Stimulated activated CD4-positive, alpha-beta T cell treated with anti-CD3 and anti-CD28 coated beads, Interleukin-15, amount 100 ng/mL, for 48 hours (primary cell): ENCODE measurements around the gene NUP133.

Experiments used
- DNase-seq, 2 donors: peaks; one replicate each; pipeline ENCODE4 v3.0.0-alpha.2; 2020; ENCODE audit warnings: low read depth in 2 of 2

NUP133 gene

GRCh38 chr1:229452956-229453801 lies 55.0 kb downstream of the NUP133 start:
- DNase-seq = no peak

DNA sequence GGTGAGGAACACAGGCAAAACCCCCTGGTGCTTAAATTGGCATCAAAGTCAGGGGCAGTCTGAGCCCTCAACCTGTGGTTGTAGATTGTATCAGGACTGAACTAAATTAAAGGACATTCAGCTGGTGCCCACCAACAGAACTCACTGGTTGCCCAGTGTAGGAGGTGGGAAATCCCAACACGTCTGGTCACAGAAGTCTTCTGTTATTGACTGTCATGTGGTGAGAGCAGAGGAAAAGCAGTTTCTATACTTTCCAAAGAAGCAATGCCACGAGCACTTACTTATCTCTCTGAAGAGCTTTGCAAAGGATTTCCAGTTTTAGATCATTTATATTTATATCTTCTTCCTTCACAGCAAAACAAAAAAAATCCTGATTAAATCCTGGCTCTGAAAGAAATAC lies 59.3 kb downstream of the NUP133 start:
- no peak for DNase-seq

DNA sequence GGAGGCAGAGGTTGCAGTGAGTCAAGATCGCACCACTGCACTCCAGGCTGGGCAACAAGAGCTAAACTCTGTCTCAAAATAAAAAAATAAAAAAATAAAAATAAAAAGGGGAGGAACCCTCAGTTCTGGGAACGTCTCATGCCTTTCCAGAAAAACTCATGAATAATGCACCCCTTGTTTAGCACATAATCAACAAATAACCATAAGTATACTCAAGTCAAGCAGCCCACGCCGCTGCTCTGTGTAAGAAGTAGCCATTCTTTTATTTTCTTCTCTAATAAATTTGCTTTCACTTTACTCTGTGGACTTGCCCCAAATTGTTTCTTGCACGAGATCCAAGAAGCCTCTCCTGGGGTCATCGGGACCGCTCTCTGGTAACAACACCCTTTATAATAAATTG lies 59.8 kb downstream of the NUP133 start:
- no peak for DNase-seq

DNA sequence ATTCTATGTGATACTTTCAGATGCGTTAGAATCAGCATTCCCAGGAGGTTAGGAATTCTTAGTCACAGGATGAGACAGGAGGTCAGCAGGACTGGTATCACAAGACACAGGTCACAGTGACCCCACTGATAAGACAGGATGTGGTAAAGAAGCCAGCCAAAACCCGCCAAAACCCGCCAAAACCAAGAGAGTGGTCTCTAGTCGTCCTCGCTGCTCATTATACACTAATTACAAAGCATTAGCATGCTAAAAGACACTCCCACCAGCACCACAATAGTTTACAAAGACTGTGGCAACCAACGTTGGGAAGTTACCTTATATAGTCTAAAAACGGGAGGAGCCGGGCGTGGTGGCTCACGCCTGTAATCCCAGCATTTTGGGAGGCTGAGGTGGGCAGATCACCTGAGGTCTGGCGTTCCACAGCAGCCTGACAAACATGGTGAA lies 60.3 kb downstream of the NUP133 start:
- DNase-seq = no peak

- no peak for DNase-seq
These were observed 62.3 kb downstream of the NUP133 start for GRCh38 chr1:229445828-229446227.

- no peak for DNase-seq
These were observed 67.1 kb downstream of the NUP133 start for GRCh38 chr1:229440851-229441537.

- DNase-seq = no peak
These were observed 70.1 kb downstream of the NUP133 start for GRCh38 chr1:229438021-229438420.

DNA sequence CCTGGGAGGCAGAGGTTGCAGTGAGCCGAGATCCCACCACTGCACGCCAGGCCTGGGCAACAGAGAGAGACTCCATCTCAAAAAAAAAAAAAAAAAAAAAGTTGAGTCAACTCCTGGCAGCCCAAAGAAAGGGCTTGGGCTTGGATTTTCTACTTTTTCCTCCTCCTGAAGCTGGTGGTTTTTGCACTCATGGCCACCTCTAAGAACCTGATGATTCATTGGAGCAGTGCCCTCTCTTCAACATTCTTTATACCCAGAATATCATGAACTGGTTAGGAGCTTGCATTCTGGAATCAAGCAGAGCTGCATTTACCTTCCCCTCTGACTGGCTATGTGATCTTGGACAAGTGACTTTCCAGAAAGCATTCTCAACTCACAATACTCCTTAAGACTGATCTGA lies 70.7 kb downstream of the NUP133 start:
- DNase-seq = no peak

GRCh38 chr1:229436201-229436600 lies 71.9 kb downstream of the NUP133 start:
- DNase-seq = no peak

DNA sequence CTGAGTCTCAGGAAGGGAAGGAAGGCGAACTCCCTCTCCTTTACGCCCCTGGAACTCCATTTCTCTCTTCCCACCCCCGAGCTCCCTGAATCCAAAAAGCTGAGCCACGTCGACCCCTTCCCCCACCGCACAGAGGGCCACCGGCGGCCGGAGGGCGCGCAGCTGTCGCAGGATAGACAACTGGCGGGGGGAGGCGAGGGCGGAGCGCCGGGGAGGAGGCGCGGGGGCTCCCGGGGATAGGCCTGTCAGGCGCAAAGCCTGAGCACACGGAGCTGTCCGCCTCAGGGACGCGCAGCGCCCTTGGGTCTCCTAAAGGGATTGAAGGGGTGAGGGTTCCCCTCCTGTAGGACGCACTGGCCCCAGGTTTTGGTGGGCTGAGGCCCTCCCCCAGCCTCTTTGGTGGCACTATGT lies 73.5 kb downstream of the NUP133 start:
- no peak for DNase-seq

- no peak for DNase-seq
These were observed 74.0 kb downstream of the NUP133 start, which contains the start of gene ACTA1 for GRCh38 chr1:229434005-229434640. TSS of gene ACTA1 (minus strand) at chr1:229434094. CDS start at chr1:229433115, 979 bp downstream.

DNA sequence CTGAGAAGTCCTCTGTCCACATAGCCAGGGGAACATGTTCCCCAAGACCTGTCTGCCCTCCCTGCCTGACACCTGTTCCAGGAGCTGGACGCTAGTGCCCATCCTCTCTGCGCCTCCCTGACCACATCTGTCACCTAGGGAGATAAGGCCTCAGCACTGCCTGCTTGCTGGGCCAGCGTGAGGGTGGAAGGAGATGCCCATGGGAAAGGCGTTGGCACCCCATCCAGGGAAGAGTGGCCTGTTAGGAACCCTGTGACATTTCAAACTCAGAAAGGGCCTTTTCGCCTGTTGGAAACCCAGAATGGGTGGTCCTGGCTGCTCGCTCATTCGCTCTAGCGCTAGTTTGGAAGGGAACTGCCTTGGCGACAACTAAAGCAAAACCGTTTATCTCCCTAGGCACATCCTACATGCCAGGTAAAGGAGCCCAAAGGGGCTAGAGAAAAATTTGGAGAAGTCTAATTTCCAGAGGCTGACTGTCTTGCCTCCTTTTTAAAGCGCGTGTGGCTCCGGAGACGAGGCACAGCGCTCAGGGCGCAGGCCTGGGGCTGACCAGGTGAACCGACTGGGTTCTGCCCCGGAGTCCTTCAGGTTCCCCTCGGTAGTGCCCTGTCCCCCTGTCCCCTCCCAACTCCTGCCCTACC lies 74.7 kb downstream of the NUP133 start:
- no peak for DNase-seq

GRCh38 chr1:229432905-229433304 lies 75.2 kb downstream of the NUP133 start:
- DNase-seq = no peak

DNA sequence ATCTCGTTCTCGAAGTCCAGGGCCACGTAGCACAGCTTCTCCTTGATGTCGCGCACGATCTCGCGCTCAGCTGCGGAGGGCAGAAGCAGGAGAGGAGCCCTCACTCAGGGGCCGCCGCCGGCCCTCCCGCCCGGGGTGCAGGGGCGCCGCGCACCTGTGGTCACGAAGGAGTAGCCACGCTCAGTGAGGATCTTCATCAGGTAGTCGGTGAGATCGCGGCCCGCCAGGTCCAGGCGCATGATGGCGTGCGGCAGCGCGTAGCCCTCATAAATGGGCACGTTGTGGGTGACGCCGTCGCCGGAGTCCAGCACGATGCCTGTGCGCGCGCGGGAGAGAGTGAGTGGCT lies 76.1 kb downstream of the NUP133 start:
- no peak for DNase-seq

- DNase-seq = no peak
These were observed 76.6 kb downstream of the NUP133 start for GRCh38 chr1:229431284-229432115.

DNA sequence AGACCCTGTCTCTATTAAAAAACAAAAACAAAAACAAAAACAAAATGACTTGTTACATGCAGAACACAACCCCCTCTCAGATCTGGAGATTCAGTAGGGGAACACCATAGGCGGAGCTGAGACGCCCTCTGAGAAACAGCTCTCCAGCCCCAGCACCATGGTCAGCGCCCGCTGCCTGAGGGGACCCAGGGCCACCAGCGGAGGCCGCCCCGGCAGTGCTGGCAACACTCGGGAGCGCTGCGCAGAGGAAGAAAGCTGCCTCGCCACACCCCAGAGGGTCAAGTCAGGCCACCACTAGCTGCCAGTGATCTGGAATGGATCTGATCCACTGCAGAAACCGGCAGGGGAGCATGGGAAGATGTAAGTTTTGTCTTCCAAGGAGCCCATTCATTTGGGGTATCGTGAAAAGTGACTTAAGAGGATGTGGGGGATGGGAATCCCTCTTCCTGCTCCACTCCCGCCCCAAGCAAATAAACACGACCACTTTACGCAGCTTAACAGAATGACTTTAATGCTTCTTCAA lies 77.3 kb downstream of the NUP133 start:
- DNase-seq = peak in 1 of 2 donors; percentile 30

DNA sequence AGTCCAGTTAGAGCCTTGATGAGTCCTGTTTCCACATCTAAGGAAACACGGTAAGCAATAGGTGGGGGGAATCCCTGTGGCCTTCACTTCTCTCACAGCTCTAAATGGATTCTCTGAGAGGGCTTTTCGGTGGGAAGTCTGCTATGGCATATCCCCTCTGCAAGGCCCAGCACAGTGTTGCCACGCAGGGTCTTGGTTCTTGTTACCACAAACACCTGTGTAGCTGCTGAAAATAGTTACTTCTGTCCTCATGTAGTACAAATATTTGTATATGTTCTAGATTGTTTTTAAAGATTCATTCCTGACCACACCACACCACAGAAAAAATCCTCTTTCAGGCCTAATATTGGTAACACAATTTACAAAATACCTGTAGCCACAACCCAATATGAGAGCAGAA lies 79.9 kb downstream of the NUP133 start:
- DNase-seq = no peak

DNA sequence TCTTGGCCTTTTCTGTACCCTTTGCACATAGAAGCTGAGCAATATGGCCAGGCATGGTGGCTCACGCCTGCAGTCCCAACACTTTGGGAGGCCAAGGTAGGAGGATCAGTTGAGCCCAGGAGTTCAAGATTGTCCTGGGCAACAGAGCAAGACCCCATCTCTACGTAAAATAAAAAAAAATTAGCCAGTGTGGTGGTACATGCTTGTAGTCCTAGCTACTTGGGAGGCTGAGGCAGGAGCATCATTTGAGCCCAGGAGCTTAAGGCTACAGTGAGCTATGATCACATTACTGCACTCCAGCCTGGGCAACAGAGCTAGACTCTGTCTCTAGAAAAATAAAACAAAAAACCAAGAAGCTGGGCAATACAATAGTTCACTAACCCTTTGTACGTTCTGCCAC lies 80.6 kb downstream of the NUP133 start:
- DNase-seq = no peak

- DNase-seq = no peak
These were observed 82.5 kb downstream of the NUP133 start for GRCh38 chr1:229425564-229426159.

DNA sequence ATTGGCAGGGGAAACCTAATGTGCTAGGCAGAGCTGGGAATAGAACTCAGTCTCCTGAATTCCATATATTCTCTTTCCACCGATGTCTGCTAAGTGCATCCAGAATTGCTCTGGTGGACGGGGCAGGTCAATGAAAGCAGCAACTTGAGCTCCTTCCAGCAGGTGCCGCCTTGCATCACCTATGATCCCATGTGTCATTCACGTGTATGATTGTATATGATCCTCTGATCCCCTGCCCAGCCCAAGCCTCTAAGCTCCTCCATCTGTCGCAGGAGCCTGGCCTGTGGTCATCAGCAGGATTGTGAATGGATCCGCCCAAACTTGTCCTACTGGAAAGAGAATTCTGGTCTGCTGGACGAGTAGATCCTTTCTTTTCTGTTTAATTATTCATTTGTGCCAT lies 87.4 kb downstream of the NUP133 start:
- DNase-seq = no peak

- DNase-seq = no peak
These were observed 87.9 kb downstream of the NUP133 start for GRCh38 chr1:229420224-229420623.
